Right lobe of liver (tissue), 6 donors: ENCODE results near the gene NDC1. TPM values are rescaled to one million over a fixed set of nuclear protein-coding genes. Genes with fewer than 3 reads are reported as not detected.

Experiments
- ATAC-seq, 4 donors: fragments of 200-7000 bp; cut with Tn5 transposase; one replicate each; pipeline ENCODE4 v1.9.1; 2020; ENCODE audit warnings: mild to moderate bottlenecking in 4 of 4, moderate library complexity in 4 of 4
- DNase-seq, 3 donors: peaks; one replicate each; pipeline ENCODE4 v3.0.0-alpha.2; 2020
- H3K27ac ChIP-seq, 3 donors: fragments of 200-600 bp; one replicate each; pipeline ENCODE4 v1.8.0; 2022
- H3K27me3 ChIP-seq, 2 donors: fragments of 200-600 bp; one replicate each; pipeline ENCODE4 v1.8.0; 2022
- H3K36me3 ChIP-seq, 4 donors: fragments of 200-600 bp; sonication (generic) in 1 of 4; one replicate each; pipeline versions ENCODE4 v1.5.1 to v1.8.0; 2017 to 2022; ENCODE audit warnings: control low read depth in 1 of 4
- H3K4me1 ChIP-seq, 4 donors: fragments of 200-600 bp; sonication (generic) in 1 of 4; one replicate each; pipeline versions ENCODE4 v1.5.1 to v1.8.0; 2017 to 2022; ENCODE audit warnings: control low read depth in 1 of 4
- H3K4me3 ChIP-seq, 3 donors: fragments of 200-600 bp; one replicate each; pipeline ENCODE4 v1.8.0; 2022
- H3K9me3 ChIP-seq, 4 donors: fragments of 200-600 bp; sonication (generic) in 1 of 4; one replicate each; pipeline versions ENCODE4 v1.5.1 to v1.8.0; 2017 to 2022; ENCODE audit warnings: control low read depth in 1 of 4
- CTCF ChIP-seq, 4 donors: fragments of 200-600 bp in 3 of 4; fragments of 450-650 bp in 1 of 4; IDR thresholded peaks; one replicate each; pipeline versions ENCODE4 v1.5.1 to v1.8.0; 2016 to 2022; ENCODE audit warnings: antibody characterized with exemption in 4 of 4, mild to moderate bottlenecking in 2 of 4
- POLR2A ChIP-seq: fragments of 450-650 bp; IDR thresholded peaks from one replicate; pipeline ENCODE4 v1.6.1; 2017; ENCODE audit warnings: antibody characterized with exemption, mild to moderate bottlenecking
- WGBS: methylation state at CpG from one replicate; pipeline ENCODE4 v1.1.6; 2018; ENCODE audit warnings: low coverage, low lambda C conversion rate; ENCODE audit not compliant: insufficient coverage; ENCODE audit errors: missing lambda C conversion rate; 5-methylcytosine and 5-hydroxymethylcytosine counted together
- intact Hi-C, 2 donors: fragments of 100-400 bp; cut with DNase I; formaldehyde crosslinking; loops; one replicate each; pipeline versions ENCODE4 v1.11.2 to v1.14.1; 2022
- total RNA-seq, 6 experiments: library from RNA; depleted of rRNA in 2 of 6; stranded (reverse); fragments of >200 nt in 2 of 6; fragmentation: NEBNext Ultra II Directional in 3 of 6; extraction: Animal tissue kit (Norgen Biotek cat#: 25700) in 3 of 6; gene quantifications; one replicate each; pipeline versions ENCODE4 v1.1.0 to v1.2.4, GENCODE V29; 2016 to 2023
- donor health status: DM: no; HTN: yes; CAD: no.
- donor health status: DM: no; HTN: no; CAD: no.
- donor health status: DM: no; HTN: no; CAD: no.
- donor health status: DM: no; HTN: yes; CAD: no.
- donor health status: DM: no; HTN: yes; CAD: no.

Gene NDC1
- total RNA-seq, 6 experiments from 2014 or later, result 4.3 to 10.9 (median 5.7) TPM

DNA sequence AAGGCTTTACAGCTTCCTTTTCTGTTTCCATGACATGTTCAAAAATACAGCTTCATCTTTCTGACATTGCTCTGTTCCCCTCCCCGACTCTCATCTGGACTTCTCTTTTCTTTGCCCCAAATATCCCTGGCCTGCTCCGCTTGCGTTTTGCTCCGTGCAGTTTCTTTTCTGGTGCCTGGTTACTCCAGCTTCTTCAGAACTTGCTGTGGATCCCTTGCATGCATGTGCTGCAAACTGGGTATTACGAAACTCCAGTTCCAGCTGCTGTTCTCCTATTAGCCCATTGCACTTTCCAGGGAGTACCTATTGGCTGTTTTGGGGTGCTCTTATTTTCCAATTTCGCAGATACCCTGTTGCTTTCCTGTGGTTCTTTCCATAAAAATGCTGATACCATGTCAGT, 9.9 kb upstream of the NDC1 start:
- Histone ChIP-seq H3K9me3 (no peaks in the 10 kb centered on the region), H3K27me3 (no peaks in the 10 kb centered on the region), H3K27ac (no peak overlapping the region), H3K4me3 (no peak overlapping the region), H3K4me1 (no peaks in the 10 kb centered on the region), H3K36me3 (peaks cover 0 to 12% (median 0%) of the 10 kb centered on the region in 4 donors)
- WGBS, result 79% methylated on average over 6 of the region's 6 CpGs
- no peak for ATAC-seq
- intact Hi-C loops, result no loop called here
- TF ChIP-seq POLR2A, result no peak
- TF ChIP-seq CTCF (IDR thresholded peaks at IDR 0.05), result no peak
- no peak for DNase-seq

DNA sequence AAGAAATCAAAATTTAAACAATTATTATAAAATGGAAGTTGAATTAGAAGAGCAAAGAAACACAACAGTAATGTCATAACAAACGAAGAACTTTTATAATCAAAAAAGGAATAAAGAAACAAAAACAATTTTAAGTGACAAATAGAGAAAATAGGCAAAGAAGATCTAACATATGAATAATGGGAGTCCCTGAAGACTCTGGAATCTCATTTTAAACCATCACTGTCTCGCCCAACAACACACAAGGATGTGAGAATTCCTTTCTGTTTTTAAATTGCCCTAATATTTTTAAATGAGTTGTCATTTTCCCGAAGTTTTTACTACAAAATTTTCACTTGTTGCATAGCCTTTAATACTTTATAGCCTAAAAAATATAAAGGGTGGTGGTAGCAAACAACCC, 4.3 kb upstream of the NDC1 start:
- Histone ChIP-seq H3K27me3 (no peaks in the 10 kb centered on the region), H3K4me1 (peaks cover 0 to 1% (median 0%) of the 10 kb centered on the region in 4 donors), H3K36me3 (no peaks in the 10 kb centered on the region), H3K27ac (no peak overlapping the region), H3K4me3 (no peak overlapping the region), H3K9me3 (peaks cover 0 to 2% (median 0%) of the 10 kb centered on the region in 4 donors)
- WGBS, result 64% methylated on average over 3 of the region's 3 CpGs
- DNase-seq (no peak), ATAC-seq (no peak)
- intact Hi-C loops, result no loop called here
- no peak for TF ChIP-seq POLR2A
- no peak for TF ChIP-seq CTCF (IDR thresholded peaks at IDR 0.05)

DNA sequence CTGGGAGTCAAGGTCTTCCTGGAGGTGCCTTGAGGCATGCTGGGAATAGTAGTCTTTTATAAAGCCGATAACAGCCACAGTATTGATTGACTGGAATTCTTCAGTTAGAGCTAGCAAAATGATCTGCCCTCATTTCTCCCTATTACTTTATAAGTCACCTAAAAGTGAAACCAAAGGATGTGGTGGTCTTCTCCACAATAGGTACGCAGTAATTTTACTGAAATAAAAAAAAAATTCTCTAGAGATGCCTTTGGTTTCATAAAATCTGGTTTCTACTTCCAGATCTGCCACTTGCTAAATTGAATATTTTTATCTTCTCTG, 518 bp upstream of the NDC1 start:
- peaks cover 0 to 2% (median 0%) of the 10 kb centered on the region in 4 donors for H3K9me3 ChIP-seq

DNA sequence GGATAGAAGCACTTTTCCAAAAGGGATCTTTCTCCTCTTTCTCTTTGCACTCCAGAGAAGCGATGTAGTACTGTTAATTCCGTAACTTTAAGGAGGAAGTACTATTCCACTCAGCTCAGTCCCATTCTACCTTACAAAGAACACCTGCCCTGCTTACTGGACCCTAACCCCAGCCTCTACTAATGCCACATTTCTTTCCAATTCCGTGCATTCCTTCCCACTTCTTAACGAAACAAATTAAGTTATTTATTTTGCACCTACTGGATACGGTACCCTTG, 511 bp downstream of the NDC1 start:
- ATAC-seq, result peak in 2 of 4 donors; percentile 1 to 4
- H3K27ac ChIP-seq, result peak overlapping the region; percentile 96 to 98 (median 98)
- intact Hi-C loops, result no loop called here
- peak overlapping the region; percentile 74 to 87 (median 83) for H3K4me3 ChIP-seq
- 0% methylated on average over 5 of the region's 5 CpGs for WGBS
- no peak for DNase-seq
- peaks cover 0 to 8% (median 0%) of the 10 kb centered on the region in 4 donors for H3K4me1 ChIP-seq
- H3K27me3 ChIP-seq, result no peaks in the 10 kb centered on the region
- TF ChIP-seq CTCF (IDR thresholded peaks at IDR 0.05), result no peak
- H3K9me3 ChIP-seq, result no peaks in the 10 kb centered on the region
- H3K36me3 ChIP-seq, result no peaks in the 10 kb centered on the region

More for the DNA sequence above, 518 bp upstream of the NDC1 start:
- peak overlapping the region; percentile 96 to 98 (median 98) for H3K27ac ChIP-seq
- TF ChIP-seq CTCF (IDR thresholded peaks at IDR 0.05), result no peak
- no peak for TF ChIP-seq POLR2A
- peak overlapping the region; percentile 74 to 87 (median 83) for H3K4me3 ChIP-seq
- H3K4me1 ChIP-seq, result peaks cover 0 to 8% (median 0%) of the 10 kb centered on the region in 4 donors
- intact Hi-C loops, result no loop called here
- H3K27me3 ChIP-seq, result no peaks in the 10 kb centered on the region
- DNase-seq, result no peak
- H3K36me3 ChIP-seq, result no peaks in the 10 kb centered on the region
- 2% methylated on average over 2 of the region's 2 CpGs for WGBS
- no peak for ATAC-seq

- TF ChIP-seq POLR2A (no peak), CTCF (IDR thresholded peaks at IDR 0.05) (no peak)
- Histone ChIP-seq H3K27me3 (no peaks in the 10 kb centered on the region), H3K4me1 (peaks cover 0 to 8% (median 0%) of the 10 kb centered on the region in 4 donors), H3K9me3 (no peaks in the 10 kb centered on the region), H3K27ac (no peak overlapping the region), H3K36me3 (no peaks in the 10 kb centered on the region), H3K4me3 (no peak overlapping the region)
- no peak for ATAC-seq
- 100% methylated on average over 2 of the region's 2 CpGs for WGBS
- DNase-seq, result no peak
- intact Hi-C loops, result no loop called here
These were observed 2.6 kb downstream of the NDC1 start for GRCh38 chr1:53835491-53835890.
